Measurements from ENCODE around the gene FCAMR.

DNA sequence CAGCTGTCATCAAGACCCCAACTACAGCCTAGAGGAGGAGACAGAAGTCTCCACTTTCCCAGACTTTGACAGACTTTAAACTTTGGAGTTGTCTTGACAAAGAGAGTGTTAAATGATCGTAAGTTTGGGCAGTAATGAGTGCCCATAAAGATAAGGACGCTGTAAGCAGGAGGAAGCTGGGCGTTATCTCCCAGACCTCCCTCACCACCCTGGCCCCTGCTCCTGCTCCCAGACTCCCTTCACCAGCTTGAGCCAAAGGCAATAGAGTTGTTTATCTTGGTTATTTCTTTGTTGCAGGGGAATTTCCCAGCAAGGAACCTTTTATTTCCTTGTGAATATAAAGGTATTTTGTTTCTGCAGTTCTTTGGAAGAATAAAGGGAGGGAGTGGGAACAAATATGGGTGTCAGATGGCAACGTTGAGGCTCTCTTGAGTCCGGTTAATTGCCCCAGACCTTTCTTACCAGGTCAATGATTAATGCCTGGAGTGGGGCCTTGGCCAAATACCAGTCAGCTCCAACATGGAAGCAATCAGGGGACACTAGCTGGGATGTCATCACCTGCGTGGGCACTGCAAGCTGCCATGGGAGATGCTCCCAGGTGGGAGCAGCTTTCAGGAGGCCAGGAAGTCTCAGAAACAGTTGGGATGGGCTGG lies 28.4 kb downstream of the FCAMR start:
- TF ChIP-seq, protein P1, sequence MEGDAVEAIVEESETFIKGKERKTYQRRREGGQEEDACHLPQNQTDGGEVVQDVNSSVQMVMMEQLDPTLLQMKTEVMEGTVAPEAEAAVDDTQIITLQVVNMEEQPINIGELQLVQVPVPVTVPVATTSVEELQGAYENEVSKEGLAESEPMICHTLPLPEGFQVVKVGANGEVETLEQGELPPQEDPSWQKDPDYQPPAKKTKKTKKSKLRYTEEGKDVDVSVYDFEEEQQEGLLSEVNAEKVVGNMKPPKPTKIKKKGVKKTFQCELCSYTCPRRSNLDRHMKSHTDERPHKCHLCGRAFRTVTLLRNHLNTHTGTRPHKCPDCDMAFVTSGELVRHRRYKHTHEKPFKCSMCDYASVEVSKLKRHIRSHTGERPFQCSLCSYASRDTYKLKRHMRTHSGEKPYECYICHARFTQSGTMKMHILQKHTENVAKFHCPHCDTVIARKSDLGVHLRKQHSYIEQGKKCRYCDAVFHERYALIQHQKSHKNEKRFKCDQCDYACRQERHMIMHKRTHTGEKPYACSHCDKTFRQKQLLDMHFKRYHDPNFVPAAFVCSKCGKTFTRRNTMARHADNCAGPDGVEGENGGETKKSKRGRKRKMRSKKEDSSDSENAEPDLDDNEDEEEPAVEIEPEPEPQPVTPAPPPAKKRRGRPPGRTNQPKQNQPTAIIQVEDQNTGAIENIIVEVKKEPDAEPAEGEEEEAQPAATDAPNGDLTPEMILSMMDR (IDR thresholded peaks at IDR 0.05): no peak
- TF ChIP-seq, protein P2, sequence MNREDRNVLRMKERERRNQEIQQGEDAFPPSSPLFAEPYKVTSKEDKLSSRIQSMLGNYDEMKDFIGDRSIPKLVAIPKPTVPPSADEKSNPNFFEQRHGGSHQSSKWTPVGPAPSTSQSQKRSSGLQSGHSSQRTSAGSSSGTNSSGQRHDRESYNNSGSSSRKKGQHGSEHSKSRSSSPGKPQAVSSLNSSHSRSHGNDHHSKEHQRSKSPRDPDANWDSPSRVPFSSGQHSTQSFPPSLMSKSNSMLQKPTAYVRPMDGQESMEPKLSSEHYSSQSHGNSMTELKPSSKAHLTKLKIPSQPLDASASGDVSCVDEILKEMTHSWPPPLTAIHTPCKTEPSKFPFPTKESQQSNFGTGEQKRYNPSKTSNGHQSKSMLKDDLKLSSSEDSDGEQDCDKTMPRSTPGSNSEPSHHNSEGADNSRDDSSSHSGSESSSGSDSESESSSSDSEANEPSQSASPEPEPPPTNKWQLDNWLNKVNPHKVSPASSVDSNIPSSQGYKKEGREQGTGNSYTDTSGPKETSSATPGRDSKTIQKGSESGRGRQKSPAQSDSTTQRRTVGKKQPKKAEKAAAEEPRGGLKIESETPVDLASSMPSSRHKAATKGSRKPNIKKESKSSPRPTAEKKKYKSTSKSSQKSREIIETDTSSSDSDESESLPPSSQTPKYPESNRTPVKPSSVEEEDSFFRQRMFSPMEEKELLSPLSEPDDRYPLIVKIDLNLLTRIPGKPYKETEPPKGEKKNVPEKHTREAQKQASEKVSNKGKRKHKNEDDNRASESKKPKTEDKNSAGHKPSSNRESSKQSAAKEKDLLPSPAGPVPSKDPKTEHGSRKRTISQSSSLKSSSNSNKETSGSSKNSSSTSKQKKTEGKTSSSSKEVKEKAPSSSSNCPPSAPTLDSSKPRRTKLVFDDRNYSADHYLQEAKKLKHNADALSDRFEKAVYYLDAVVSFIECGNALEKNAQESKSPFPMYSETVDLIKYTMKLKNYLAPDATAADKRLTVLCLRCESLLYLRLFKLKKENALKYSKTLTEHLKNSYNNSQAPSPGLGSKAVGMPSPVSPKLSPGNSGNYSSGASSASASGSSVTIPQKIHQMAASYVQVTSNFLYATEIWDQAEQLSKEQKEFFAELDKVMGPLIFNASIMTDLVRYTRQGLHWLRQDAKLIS (CRISPR knock-in tag; IDR thresholded peaks at IDR 0.05; ENCODE audit: borderline replicate concordance): no peak
- TF ChIP-seq, protein P3, sequence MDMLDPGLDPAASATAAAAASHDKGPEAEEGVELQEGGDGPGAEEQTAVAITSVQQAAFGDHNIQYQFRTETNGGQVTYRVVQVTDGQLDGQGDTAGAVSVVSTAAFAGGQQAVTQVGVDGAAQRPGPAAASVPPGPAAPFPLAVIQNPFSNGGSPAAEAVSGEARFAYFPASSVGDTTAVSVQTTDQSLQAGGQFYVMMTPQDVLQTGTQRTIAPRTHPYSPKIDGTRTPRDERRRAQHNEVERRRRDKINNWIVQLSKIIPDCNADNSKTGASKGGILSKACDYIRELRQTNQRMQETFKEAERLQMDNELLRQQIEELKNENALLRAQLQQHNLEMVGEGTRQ (CRISPR knock-in tag; IDR thresholded peaks at IDR 0.05): no peak
- TF ChIP-seq, protein P4, sequence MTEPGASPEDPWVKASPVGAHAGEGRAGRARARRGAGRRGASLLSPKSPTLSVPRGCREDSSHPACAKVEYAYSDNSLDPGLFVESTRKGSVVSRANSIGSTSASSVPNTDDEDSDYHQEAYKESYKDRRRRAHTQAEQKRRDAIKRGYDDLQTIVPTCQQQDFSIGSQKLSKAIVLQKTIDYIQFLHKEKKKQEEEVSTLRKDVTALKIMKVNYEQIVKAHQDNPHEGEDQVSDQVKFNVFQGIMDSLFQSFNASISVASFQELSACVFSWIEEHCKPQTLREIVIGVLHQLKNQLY (CRISPR knock-in tag; IDR thresholded peaks at IDR 0.05): no peak
- TF ChIP-seq CREM (CRISPR knock-in tag; IDR thresholded peaks at IDR 0.05) (no peak), RORB (CRISPR knock-in tag; IDR thresholded peaks at IDR 0.05) (no peak), FOXJ3 (CRISPR knock-in tag; IDR thresholded peaks at IDR 0.05; ENCODE audit: borderline replicate concordance) (no peak), MYBL2 (CRISPR knock-in tag; IDR thresholded peaks at IDR 0.05) (no peak), ESRRA (CRISPR knock-in tag; IDR thresholded peaks at IDR 0.05; ENCODE audit: borderline replicate concordance) (no peak), ZNF232 (CRISPR knock-in tag; IDR thresholded peaks at IDR 0.05) (no peak), GRHL2 (CRISPR knock-in tag; IDR thresholded peaks at IDR 0.05; ENCODE audit: insufficient replicate concordance, severe bottlenecking) (no peak)
- TF ChIP-seq, protein P5, sequence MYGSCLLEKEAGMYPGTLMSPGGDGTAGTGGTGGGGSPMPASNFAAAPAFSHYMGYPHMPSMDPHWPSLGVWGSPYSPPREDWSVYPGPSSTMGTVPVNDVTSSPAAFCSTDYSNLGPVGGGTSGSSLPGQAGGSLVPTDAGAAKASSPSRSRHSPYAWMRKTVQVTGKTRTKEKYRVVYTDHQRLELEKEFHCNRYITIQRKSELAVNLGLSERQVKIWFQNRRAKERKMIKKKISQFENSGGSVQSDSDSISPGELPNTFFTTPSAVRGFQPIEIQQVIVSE (CRISPR knock-in tag; IDR thresholded peaks at IDR 0.05; ENCODE audit: borderline replicate concordance): no peak

All from WTC11 (cell line).